Stimulated activated CD8-positive, alpha-beta memory T cell treated with anti-CD3 and anti-CD28 coated beads, Interleukin-7, amount 100 ng/mL, for 24 hours (primary cell): Measurements from ENCODE around the gene QDPR.
"Not testable (repeated sequence)": the region's sequence is repeated elsewhere in the genome, so short reads cannot be mapped to it uniquely, and the experiment has no call there.

Source experiments
- DNase-seq: peaks from one replicate; pipeline ENCODE4 v3.0.0-alpha.2; 2020; ENCODE audit warnings: low read depth

QDPR gene

GRCh38 chr4:17490575-17491059 is 21.3 kb downstream of the QDPR start:
- DNase-seq = no peak

GRCh38 chr4:17489721-17490120 is 22.2 kb downstream of the QDPR start:
- DNase-seq = no peak

- no peak for DNase-seq
Measured at GRCh38 chr4:17489123-17489522, 22.8 kb downstream of the QDPR start.

DNA sequence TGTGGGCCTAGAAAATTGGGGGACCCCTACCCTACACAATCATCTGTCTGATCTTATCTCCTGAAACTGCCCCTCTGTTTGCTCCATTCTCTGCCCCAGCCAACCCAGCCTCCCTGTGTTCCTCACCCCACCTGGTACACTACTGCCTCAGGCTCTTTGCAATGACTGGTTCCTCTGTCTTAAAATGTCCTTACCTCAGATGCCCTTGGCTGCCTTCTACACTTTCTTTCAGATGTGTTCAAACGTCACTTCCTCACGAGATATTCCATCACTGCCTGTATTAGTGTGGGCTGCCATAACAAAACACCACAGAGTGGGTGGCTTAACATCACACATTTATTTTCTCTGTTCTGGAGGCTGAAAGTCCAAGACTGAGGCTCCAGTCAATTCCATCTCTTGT is 29.2 kb downstream of the QDPR start:
- no peak for DNase-seq

DNA sequence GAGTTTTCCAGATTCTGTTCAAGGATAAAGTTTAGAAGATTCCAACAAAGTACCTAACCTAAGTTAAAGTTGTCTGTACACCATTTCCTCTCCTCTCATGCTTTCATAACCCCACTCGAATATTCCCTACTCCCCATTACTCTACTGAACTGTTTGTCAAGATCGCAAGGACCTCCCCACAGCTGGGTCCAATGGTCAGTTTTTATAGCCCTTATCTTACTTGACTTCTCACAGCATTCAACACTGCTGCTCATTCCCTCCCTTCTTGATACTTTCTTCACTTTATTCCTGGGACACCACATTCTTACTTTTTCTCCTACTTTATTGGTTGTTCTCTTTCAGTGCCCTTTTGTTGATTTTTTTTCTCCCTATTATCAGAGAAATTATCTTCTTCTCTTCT is 30.9 kb downstream of the QDPR start:
- DNase-seq = no peak

- no peak for DNase-seq
Measured at GRCh38 chr4:17480210-17480927, 31.5 kb downstream of the QDPR start.

DNA sequence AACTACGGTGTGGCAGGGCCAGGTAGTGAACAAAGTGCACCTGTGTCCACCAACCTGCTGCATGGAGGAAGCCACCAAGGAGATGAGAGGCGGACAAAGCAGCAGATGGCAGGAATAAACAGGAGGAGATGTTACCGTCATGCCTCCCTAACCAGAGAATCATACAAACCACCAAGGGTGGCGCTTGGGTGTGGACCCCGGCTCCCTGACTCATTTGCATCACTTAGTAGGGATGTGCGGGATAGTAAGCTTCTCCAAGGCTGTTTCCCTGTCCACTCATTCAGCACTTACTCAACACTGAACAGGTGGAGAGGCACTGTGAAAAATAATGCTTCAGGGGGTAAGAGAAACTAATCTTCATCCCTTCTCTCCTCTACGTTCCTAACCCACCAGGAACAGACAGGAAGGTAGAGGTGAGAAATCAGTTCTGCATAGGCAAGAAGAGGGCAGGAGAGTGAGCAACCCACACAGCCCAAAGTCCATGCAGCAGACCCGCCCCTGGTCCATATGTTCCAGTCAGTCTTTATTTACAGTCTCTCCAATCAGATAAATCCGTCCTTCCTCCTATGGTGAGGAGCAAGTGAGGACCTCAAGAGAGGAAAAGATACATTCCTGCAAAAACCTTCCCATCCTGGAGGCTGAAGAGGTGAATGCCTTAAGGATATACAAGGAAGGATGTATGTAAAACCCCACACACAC is 34.0 kb downstream of the QDPR start:
- no peak for DNase-seq

GRCh38 chr4:17476853-17477252 is 35.0 kb downstream of the QDPR start:
- DNase-seq = no peak

- DNase-seq = no peak
Measured at GRCh38 chr4:17475481-17475880, 36.4 kb downstream of the QDPR start.

DNA sequence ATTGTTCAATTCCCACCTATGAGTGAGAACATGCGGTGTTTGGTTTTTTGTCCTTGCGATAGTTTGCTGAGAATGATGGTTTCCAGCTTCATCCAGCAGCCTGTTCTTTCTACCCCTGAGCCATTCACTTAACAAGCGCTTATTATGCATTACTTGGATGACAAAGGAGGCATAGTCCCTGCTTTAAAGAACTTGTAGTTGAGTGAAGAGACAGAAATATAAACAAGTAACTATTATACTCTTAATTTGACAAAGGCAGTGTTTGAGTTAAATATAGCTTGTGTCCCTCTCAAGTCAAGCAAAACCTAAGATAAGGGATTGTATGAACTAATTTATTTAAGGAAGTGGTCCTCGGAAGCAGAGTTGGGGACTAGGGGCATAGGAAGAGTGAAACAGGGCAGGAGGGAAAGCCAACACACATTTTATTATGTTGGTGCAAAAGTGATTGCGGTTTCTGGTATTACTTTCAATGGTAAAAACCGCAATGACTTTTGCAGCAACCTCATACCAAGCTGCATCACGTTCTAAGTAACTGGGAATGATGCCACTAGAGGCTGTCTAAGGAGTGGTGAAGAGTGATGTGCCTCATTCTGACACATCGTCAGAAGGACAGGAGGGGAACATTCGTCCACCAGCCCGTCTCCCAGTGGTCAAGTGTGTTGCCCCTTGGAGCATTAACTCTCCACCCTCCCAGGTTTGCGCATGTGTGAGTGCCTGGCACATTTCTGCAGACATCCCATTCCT is 41.8 kb downstream of the QDPR start:
- DNase-seq = no peak

DNA sequence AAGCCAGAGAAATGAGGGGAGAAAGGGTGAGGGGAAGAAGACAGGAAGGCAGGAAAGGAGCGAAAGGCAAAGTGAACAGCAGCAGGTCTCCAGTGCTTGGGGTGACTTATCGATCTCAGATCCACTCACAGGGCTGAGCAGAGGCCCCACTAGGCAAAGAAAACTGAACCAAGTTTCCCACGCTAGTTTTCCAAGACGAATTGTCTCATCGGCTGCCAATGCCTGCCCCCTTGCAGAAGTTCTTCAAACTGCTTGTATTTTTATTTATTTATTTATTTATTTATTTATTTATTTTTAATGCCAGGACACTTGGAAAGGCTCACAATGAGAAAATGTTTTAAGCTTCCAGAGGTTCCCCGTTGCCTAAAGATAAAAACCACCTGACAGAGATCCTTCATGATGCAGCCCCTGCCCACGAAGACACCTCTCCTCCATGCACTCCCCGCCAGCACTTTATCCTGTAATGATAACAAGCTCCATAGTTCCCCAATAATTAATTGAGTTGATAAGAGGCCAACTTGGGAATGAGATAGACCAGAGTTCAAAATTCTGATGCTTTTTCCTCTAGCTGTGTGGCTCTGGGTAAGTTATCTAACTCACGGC is 43.2 kb downstream of the QDPR start:
- DNase-seq = no peak

GRCh38 chr4:17463606-17464005 is 48.3 kb downstream of the QDPR start:
- DNase-seq = no peak

DNA sequence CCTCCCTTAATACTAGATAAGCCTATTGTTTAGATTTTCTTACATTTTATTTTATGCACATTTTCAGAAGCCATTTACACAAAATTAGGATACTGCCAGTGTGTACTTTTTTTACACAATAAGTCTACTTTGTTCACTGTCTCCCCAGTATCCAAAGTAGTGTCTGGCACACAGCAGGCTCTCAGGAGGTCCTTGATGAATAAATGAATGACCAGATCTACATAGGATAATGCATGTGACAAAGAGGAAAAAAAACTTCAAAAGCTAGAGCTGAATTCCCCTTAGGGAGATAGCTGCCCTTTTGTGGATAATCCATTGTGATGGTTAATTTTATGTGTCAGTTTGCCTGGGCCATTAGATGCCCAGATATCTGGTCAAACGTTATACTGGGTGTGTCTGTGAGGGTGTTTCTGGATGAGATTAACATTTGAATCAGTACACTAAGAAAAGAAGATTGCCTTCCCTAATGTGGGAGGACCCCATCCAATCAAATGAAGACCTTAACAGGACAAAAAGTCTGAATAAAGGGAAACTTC is 61.6 kb downstream of the QDPR start:
- DNase-seq = no peak

DNA sequence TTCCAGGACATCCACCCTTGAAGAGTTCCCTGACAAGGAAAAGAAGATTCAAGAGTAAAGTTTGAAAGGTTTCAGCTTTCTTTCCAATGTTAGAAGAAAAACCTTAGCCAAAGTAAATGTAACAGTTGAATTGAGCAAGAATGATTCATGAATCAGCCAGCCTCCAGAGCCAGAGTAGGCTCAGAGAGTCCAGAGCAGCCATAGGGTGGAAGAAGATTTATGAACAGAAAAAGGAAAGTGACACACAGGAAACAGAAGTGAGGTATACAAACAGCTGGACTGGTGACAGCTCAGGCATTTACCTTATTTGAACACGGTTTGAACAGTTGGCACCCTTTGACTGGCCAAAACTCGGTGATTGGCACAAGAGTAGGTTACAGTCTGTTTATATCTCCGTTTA is 63.2 kb downstream of the QDPR start:
- no peak for DNase-seq

GRCh38 chr4:17447675-17448298 is 64.1 kb downstream of the QDPR start:
- no peak for DNase-seq

GRCh38 chr4:17447056-17447455 is 64.8 kb downstream of the QDPR start:
- DNase-seq = no peak

DNA sequence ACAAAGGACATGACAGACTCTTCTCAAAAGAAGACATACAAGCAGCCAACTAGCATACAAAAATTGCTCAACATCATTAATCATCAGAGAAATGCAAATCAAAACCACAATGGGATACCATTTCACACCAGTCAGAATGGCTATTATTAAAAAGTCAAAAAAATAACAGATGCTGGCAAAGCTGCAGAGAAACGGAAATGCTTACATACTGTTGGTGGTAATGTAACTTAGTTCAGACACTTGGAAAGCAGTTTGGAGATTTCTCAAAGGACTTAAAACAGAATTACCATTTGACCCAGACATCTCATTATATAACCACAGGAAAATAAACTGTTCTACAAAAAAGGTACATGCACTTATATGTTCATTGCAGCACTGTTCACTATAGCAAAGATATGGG is 69.4 kb downstream of the QDPR start:
- DNase-seq = not testable (repeated sequence)

GRCh38 chr4:17437396-17437795 is 74.5 kb downstream of the QDPR start:
- DNase-seq = no peak

DNA sequence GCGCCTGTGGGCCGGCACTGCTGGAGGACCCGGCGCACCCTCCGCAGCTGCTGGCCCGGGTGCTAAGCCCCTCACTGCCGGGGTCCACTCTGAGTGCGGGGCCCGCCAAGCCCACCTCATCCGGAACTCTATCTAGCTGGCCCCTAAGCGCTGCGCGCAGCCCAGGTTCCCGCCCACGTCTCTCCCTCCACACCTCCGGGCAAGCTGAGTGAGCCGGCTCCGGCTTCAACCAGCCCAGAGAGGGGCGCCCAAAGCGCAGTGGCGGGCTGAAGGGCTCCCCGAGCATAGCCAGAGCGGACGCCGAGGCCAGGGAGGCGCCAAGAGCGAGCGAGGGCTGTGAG is 75.2 kb downstream of the QDPR start:
- no peak for DNase-seq
